Activated naive CD4-positive, alpha-beta T cell treated with anti-CD3 and anti-CD28 coated beads, Interleukin-2, amount 10 ng/mL, durations not matched to agents 7 days and 5 days (primary cell): Measurements from ENCODE around the gene TP53TG5.

Experiments
- CTCF ChIA-PET: fragments of 350-600 bp; sonication (Branson Sonifier 250); formaldehyde crosslinking; loops from one replicate; lab custom pipeline; 2021; ENCODE audit warnings: antibody characterized with exemption; lab: Charles Lee
- DNase-seq: peaks from one replicate; pipeline ENCODE4 v3.0.0-alpha.2; 2020
- H3K27ac Mint-ChIP-seq: one replicate; pipeline ENCODE4 v1.8.0; 2021; ENCODE audit warnings: mild to moderate bottlenecking, moderate library complexity, mixed read lengths
- H3K27me3 Mint-ChIP-seq: one replicate; pipeline ENCODE4 v1.8.0; 2021; ENCODE audit warnings: mild to moderate bottlenecking, mixed read lengths
- H3K36me3 Mint-ChIP-seq: one replicate; pipeline ENCODE4 v1.8.0; 2021; ENCODE audit warnings: mixed read lengths
- H3K4me1 Mint-ChIP-seq: one replicate; pipeline ENCODE4 v1.8.0; 2021; ENCODE audit warnings: mixed read lengths
- H3K4me3 Mint-ChIP-seq: one replicate; pipeline ENCODE4 v1.8.0; 2021; ENCODE audit warnings: mild to moderate bottlenecking, moderate library complexity, mixed read lengths
- H3K9me3 Mint-ChIP-seq: one replicate; pipeline ENCODE4 v1.8.0; 2021; ENCODE audit warnings: mixed read lengths

The TP53TG5 gene

DNA sequence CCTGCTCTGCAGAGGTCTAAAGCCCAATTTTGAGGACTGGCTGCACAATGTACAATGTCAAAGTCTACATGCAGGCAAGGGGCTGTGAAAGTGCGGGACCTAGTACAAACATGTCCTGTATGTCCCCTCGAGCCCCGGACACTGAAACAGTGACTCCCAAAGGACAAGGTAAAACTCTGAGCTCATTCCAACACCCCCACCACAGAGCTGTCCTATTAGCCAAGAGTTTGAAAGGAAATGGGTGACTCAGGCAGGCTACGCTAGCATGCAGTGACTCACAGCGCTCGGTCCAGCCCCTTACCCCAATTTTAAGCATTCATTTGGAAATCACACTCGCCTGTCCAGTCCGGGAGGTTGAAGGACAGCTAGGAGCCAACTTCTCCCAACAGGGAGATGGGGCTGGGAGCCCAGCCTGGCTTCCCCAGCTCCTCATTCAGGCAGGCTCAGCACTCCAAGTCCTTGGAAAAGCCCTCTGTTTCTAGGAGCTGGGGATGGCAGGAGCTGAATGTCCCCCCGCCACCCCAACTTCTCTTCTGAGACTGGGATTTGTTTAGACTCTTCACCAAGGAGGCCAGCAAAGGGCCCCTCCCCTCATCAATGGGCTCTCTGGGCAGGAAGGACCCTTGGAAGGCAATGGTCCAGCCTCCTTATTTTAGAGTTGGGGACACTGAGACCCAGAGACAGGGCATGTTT is 33.8 kb downstream of the TP53TG5 start:
- DNase-seq: no peak
- peaks cover 22% of the 10 kb centered on the region for H3K4me1 Mint-ChIP-seq
- no peak overlapping the region for H3K27ac Mint-ChIP-seq
- no peak overlapping the region for H3K4me3 Mint-ChIP-seq
- H3K9me3 Mint-ChIP-seq: no peaks in the 10 kb centered on the region
- H3K27me3 Mint-ChIP-seq: peaks cover 33% of the 10 kb centered on the region
- CTCF ChIA-PET: interaction anchor here (0.7 to 1.6 kb wide), 5 partner anchors 17 to 427 kb away, joined by 3 read pairs; no protein-coding TSS in a partner anchor
- peaks cover 2% of the 10 kb centered on the region for H3K36me3 Mint-ChIP-seq

DNA sequence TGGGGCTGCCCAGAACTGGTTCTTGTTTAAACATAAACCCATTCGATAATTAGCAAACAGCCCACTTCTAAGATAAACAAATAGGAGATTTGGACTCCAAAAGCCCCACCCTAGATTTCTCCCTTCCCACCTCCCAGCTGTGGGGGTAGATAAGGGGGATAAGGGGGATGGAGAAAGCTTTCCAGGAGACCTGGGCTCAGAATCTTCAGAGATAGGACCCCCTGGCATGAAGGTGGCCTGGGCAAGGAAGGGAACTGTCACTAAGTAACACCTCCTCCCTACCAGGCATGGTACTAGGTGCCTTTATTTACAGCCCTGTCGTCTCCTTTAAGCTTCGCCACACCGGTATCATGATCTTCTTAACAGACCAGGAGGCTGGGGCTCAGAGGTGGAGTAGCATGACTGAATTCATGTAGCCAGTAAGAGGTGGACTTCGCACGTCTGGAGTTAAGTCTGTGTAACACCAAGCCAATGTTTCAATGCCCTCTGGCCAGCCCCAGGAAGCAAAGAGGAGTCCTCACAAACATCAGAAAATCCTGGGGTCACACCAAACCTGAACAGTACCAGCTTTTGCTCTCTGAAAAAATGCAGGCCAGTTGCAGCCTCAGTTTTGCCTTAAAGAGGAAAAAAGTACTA is 34.5 kb downstream of the TP53TG5 start:
- Mint-ChIP-seq H3K9me3 (no peaks in the 10 kb centered on the region), H3K36me3 (peaks cover 2% of the 10 kb centered on the region)

GRCh38 chr20:45342855-45343531 is 35.1 kb downstream of the TP53TG5 start:
- peaks cover 22% of the 10 kb centered on the region for H3K4me1 Mint-ChIP-seq
- no peaks in the 10 kb centered on the region for H3K9me3 Mint-ChIP-seq
- peaks cover 2% of the 10 kb centered on the region for H3K36me3 Mint-ChIP-seq
- H3K4me3 Mint-ChIP-seq: no peak overlapping the region
- H3K27me3 Mint-ChIP-seq: peaks cover 26% of the 10 kb centered on the region
- CTCF ChIA-PET: interaction anchor here (1.3 kb wide), 1 partner anchor 19 kb away, joined by 3 read pairs; no protein-coding TSS in a partner anchor
- no peak overlapping the region for H3K27ac Mint-ChIP-seq
- no peak for DNase-seq

More for the DNA sequence above, 34.5 kb downstream of the TP53TG5 start:
- CTCF ChIA-PET: interaction anchor here (1.2 to 1.6 kb wide), 4 partner anchors 17 to 428 kb away, joined by 3 read pairs; no protein-coding TSS in a partner anchor
- Mint-ChIP-seq H3K27me3 (peaks cover 33% of the 10 kb centered on the region), H3K27ac (no peak overlapping the region), H3K4me1 (peaks cover 22% of the 10 kb centered on the region), H3K4me3 (no peak overlapping the region)
- no peak for DNase-seq

DNA sequence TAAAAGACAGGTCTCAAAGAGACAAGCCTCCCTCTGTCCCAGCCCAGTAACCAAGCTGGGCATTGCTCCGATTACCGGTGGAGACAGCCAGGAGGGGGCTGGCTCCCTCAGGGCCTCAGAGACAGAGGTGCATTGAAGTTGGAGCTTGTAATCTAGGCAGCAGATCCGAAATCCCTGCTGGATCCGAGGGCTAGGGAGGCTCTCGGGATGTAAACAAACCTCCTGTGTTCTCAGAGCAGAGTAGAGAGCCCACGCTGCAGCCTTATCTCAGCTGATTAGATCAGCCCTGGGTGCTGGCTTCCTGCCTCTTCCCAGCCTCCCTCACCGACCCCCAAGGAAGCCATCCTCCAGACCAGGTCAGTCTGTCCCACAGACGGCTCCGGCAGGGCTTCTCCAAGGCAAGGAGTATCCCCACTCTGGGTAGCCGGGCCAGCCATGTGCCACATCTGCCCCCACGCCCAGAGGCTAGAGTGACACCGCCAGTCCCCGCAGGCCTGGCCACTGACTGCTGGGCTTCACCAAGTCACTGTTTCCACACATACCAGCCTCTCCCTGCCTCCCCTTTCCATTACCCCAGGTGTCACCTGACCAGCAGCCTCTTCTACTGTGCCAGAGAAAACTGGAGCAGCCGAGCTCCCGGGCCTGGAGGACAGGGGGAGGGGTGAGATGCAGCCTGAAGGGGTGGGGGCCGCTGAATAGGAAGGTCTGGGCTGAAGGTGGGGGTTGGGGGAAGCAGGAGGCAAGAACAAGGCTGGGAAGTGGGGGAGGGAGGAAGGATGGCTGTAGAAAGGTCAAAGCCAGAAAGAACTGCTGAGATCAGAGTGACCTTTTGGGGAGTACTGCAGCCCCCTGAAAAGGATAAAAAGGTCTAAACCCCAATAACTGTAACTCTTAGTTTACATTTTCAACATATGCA is 35.9 kb downstream of the TP53TG5 start:
- Mint-ChIP-seq H3K27ac (no peak overlapping the region), H3K4me1 (peaks cover 15% of the 10 kb centered on the region), H3K9me3 (no peaks in the 10 kb centered on the region), H3K36me3 (peaks cover 2% of the 10 kb centered on the region), H3K27me3 (peaks cover 23% of the 10 kb centered on the region), H3K4me3 (no peak overlapping the region)
- CTCF ChIA-PET: interaction anchor here (1.2 to 1.3 kb wide), 2 partner anchors 23 to 31 kb away, joined by 3 to 4 read pairs; no protein-coding TSS in a partner anchor
- DNase-seq: no peak

DNA sequence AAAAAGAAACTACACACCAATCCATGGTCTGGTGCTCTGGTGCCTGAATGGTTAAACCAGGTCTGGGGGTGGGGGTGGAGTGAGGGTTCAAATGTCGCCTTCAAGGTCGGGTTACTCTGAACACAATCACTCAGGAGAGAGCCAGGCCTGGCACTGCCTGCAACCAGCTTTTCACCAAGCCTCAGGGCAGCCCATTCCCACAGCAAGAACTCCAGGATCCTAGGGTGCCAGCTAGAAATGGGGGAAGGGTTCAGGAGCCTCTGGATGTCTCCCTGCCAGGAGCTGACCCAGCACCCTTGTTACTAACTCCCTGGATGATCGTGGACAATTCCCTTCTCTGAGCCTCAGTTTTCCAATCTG is 36.6 kb downstream of the TP53TG5 start:
- Mint-ChIP-seq H3K4me1 (peaks cover 8% of the 10 kb centered on the region), H3K4me3 (no peak overlapping the region), H3K27me3 (peaks cover 20% of the 10 kb centered on the region), H3K9me3 (no peaks in the 10 kb centered on the region), H3K36me3 (peaks cover 2% of the 10 kb centered on the region), H3K27ac (no peak overlapping the region)
- DNase-seq: no peak
- CTCF ChIA-PET: interaction anchor here (1.2 to 1.3 kb wide), 2 partner anchors 22 to 32 kb away, joined by 3 to 4 read pairs; no protein-coding TSS in a partner anchor

DNA sequence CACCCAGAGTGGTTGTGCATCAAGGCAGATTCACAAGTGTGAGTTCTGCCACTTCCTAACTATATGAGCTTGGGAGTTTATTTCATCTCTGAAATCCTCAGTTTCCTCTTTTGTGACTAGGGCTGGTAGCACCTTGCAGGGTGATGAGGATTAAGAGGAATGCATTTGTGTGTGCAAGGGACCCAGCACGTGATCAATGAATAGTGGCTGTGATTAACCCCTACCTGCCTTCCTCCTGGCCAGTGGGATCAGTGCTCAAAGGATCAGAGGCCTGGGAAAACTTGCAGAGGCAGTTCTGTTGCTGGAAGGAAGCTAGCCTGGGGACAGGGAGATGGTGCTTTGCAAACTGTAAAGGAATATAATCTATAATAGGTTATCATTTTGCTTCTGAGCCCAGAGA is 37.2 kb downstream of the TP53TG5 start:
- Mint-ChIP-seq H3K9me3 (no peaks in the 10 kb centered on the region), H3K36me3 (peaks cover 2% of the 10 kb centered on the region), H3K27ac (no peak overlapping the region), H3K4me3 (no peak overlapping the region), H3K27me3 (peaks cover 14% of the 10 kb centered on the region), H3K4me1 (peaks cover 3% of the 10 kb centered on the region)
- DNase-seq: no peak
- CTCF ChIA-PET: interaction anchor here (1.2 to 1.8 kb wide), 3 partner anchors 22 to 32 kb away, joined by 3 to 4 read pairs (median 4); partner anchors contain the start of gene SYS1

GRCh38 chr20:45340236-45340847 is 37.8 kb downstream of the TP53TG5 start:
- H3K4me3 Mint-ChIP-seq: no peak overlapping the region

GRCh38 chr20:45339799-45340198 is 38.3 kb downstream of the TP53TG5 start:
- Mint-ChIP-seq H3K27ac (no peak overlapping the region), H3K4me1 (no peaks in the 10 kb centered on the region), H3K9me3 (no peaks in the 10 kb centered on the region), H3K27me3 (peaks cover 8% of the 10 kb centered on the region), H3K4me3 (no peak overlapping the region), H3K36me3 (no peaks in the 10 kb centered on the region)
- CTCF ChIA-PET: interaction anchor here (0.6 to 1.8 kb wide), 2 partner anchors 23 to 25 kb away, joined by 3 to 4 read pairs; partner anchors contain the start of gene SYS1
- no peak for DNase-seq

More at GRCh38 chr20:45340236-45340847, 37.8 kb downstream of the TP53TG5 start:
- CTCF ChIA-PET: interaction anchor here (0.6 to 1.8 kb wide), 2 partner anchors 22 to 24 kb away, joined by 3 to 4 read pairs; partner anchors contain the start of gene SYS1
- Mint-ChIP-seq H3K36me3 (no peaks in the 10 kb centered on the region), H3K9me3 (no peaks in the 10 kb centered on the region), H3K27me3 (peaks cover 9% of the 10 kb centered on the region), H3K27ac (no peak overlapping the region), H3K4me1 (no peaks in the 10 kb centered on the region)
- no peak for DNase-seq

DNA sequence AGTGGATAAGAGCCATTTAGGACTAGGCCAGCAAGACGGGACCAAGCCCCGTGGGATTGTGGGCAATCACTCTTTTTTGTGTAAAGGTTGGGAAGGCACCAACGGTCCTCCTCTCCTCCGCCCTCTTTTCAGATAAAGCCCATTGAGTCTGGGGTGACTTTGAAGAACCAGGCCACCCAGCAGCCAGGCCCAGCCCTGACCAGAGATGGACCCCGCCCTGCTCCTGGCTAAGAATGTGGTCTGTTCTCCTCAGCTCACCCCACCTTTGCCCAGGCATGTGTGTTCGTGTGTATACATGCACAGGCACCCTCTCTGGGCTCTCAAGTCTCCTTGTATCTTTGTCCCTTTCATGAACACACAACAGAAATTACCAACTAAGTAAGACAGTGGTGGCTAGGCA is 39.0 kb downstream of the TP53TG5 start:
- CTCF ChIA-PET: no interaction called here
- no peaks in the 10 kb centered on the region for H3K9me3 Mint-ChIP-seq
- H3K27ac Mint-ChIP-seq: no peak overlapping the region
- H3K4me1 Mint-ChIP-seq: no peaks in the 10 kb centered on the region
- no peak for DNase-seq
- H3K4me3 Mint-ChIP-seq: no peak overlapping the region
- peaks cover 5% of the 10 kb centered on the region for H3K27me3 Mint-ChIP-seq
- H3K36me3 Mint-ChIP-seq: no peaks in the 10 kb centered on the region

GRCh38 chr20:45338121-45339030 is 39.7 kb downstream of the TP53TG5 start:
- H3K36me3 Mint-ChIP-seq: no peaks in the 10 kb centered on the region
- no peak overlapping the region for H3K4me3 Mint-ChIP-seq
- peaks cover 5% of the 10 kb centered on the region for H3K27me3 Mint-ChIP-seq
- no peak overlapping the region for H3K27ac Mint-ChIP-seq
- no peaks in the 10 kb centered on the region for H3K4me1 Mint-ChIP-seq
- no peak for DNase-seq
- CTCF ChIA-PET: no interaction called here
- H3K9me3 Mint-ChIP-seq: no peaks in the 10 kb centered on the region

DNA sequence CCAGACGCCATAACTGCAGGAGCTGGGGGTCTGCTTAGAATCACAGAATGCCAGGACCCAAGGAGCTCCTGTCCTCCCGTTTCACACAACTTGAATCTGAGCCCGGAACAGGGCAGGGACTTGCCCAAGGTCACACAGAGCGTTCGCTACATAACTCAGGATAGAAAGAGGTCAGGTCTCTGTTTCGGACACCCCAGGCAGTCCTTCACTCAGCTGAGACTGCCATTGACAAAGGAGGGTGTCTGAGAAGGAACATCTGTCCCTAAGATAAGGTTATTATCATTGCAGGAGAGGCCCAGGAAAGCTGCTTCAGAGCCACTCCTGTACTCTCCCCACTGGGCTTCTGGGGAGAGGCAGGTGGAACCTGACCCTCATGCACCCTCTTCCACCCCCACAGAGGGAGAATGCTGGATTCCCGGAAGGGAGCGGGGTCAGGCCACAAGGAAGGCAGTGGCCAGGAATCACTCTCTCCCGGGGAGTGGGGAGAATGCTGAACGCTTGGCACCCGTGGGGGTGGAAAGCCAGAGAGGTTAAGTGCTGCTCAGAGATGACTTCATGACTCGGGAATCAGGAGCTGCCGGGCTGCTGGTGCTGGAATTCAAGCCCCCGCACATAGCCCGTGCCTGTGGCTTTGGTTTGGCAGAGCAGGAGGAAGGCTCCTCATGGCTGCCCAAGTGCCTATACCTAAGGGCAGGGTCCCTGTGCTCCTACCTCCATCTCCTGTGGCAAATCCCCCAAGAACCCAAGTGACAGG is 40.6 kb downstream of the TP53TG5 start:
- no peaks in the 10 kb centered on the region for H3K9me3 Mint-ChIP-seq
- no peak overlapping the region for H3K4me3 Mint-ChIP-seq
- CTCF ChIA-PET: no interaction called here
- H3K27me3 Mint-ChIP-seq: peaks cover 5% of the 10 kb centered on the region
- no peak overlapping the region for H3K27ac Mint-ChIP-seq
- no peaks in the 10 kb centered on the region for H3K4me1 Mint-ChIP-seq
- DNase-seq: no peak
- no peaks in the 10 kb centered on the region for H3K36me3 Mint-ChIP-seq
